Measurements from ENCODE around the gene CHCHD1. TPM values are rescaled to one million over a fixed set of nuclear protein-coding genes. Genes with fewer than 3 reads are reported as not detected.

The CHCHD1 gene
- total RNA-seq, 4 donors from 2014 or later = 12.7 to 26.0 (median 22.5) TPM

DNA sequence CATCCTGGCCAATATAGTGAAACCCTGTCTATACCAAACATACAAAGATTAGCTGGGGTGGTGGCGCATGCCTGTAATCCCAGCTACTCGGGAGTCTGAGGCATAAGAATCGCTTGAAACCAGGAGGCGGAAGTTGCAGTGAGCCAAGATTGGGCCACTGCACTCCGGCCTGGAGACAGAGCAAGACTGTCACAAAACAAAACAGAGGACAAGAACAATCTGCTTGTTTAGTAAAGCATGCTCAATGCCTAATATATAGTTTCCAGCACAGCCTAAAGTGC is 39.5 kb upstream of the CHCHD1 start:
- H3K27me3 ChIP-seq = no peaks in the 10 kb centered on the region
- H3K4me3 ChIP-seq = no peak overlapping the region
- peaks cover 39% of the 10 kb centered on the region for H3K4me1 ChIP-seq
- H3K36me3 ChIP-seq = peaks cover 23% of the 10 kb centered on the region
- WGBS = 78% methylated on average over 5 of the region's 5 CpGs
- DNase-seq (ENCODE audit: low spot score in 2 of 2) = no peak
- H3K27ac ChIP-seq = no peak overlapping the region
- TF ChIP-seq EP300 (IDR thresholded peaks at IDR 0.05) (no peak), POLR2A (IDR thresholded peaks at IDR 0.05) (no peak), POLR2AphosphoS5 (IDR thresholded peaks at IDR 0.05) (no peak)
- TF ChIP-seq, protein P1, sequence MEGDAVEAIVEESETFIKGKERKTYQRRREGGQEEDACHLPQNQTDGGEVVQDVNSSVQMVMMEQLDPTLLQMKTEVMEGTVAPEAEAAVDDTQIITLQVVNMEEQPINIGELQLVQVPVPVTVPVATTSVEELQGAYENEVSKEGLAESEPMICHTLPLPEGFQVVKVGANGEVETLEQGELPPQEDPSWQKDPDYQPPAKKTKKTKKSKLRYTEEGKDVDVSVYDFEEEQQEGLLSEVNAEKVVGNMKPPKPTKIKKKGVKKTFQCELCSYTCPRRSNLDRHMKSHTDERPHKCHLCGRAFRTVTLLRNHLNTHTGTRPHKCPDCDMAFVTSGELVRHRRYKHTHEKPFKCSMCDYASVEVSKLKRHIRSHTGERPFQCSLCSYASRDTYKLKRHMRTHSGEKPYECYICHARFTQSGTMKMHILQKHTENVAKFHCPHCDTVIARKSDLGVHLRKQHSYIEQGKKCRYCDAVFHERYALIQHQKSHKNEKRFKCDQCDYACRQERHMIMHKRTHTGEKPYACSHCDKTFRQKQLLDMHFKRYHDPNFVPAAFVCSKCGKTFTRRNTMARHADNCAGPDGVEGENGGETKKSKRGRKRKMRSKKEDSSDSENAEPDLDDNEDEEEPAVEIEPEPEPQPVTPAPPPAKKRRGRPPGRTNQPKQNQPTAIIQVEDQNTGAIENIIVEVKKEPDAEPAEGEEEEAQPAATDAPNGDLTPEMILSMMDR (IDR thresholded peaks at IDR 0.05) = no peak
- H3K9me3 ChIP-seq = no peaks in the 10 kb centered on the region

DNA sequence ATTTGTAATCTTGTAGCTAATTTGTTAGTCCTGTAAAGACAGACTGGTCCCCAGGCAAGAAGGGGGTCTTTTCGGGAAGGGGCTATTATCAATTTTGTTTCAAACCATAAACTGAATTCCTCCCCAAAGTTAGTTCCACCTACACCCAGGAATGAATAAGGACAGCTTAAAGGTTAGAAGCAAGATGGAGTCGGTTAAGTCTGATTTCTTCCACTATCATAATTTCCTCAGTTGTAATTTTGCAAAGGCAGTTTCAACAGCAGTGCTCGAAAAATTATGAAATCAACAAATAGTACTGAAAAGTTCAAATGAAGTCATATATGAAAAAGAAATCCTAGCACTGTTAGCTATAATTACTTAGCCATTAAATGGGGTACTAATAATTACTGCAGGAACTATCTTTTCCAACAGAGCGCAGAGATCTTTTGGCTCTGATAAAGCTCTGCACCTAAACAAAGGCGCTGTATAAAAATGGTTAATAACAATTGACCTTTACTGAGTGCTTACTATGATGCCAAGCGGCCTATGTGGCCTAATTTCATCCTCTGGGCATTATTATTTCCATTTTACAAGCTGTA is 38.4 kb upstream of the CHCHD1 start:
- Histone ChIP-seq H3K27me3 (no peaks in the 10 kb centered on the region), H3K9me3 (no peaks in the 10 kb centered on the region), H3K36me3 (peaks cover 27% of the 10 kb centered on the region), H3K4me1 (peaks cover 39% of the 10 kb centered on the region), H3K4me3 (peak overlapping the region; percentile 89), H3K27ac (peak overlapping the region; percentile 93)
- TF ChIP-seq POLR2AphosphoS5 (IDR thresholded peaks at IDR 0.05) = no peak
- no peak for TF ChIP-seq POLR2A (IDR thresholded peaks at IDR 0.05)
- TF ChIP-seq, protein P1 (IDR thresholded peaks at IDR 0.05) = no peak
- no peak for TF ChIP-seq EP300 (IDR thresholded peaks at IDR 0.05)
- 37% methylated on average over 6 of the region's 6 CpGs for WGBS
- no peak for DNase-seq (ENCODE audit: low spot score in 2 of 2)

DNA sequence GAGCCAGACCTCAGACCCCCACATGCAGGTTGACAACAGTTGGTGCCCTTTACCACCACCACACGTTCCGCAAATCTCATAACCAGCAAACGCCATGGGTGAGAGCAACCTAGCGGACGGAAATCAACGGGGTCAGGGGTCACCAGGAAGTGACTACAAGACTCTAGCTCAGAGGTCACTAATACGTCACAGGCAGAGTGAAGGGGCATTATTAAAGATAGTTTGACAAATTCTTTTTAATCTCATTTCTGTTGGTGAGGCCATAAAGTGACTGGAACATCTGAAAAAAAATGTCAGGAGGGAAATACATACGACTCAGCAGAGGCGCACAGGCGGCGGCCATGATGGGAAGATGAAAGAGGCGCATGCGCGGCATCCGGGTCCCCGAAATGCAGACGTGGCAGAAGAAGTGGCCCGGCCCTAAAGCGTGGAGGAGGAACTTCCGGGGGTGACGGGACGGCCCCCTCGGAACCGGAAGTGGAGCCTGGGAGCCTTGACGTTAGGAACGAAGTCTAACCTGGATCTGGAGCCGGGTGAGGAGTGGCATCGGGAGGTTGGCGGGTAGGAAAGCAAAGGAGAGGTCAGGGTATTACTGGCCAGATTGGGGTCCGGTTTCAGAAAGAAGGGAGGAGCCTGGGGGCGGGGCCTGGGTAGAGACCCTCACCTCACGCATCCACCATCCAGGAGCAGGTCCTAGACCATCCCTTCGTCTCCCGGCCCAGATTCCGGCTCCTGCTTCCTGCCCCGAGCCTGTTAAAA is 37.8 kb upstream of the CHCHD1 start, which contains the start of gene SEC24C:
SEC24C (plus strand) TSS at position 468 of the 759 bp plus-strand sequence. CDS start 2,461 bp downstream, outside the sequence.
- peak within 1 kb of the TSS; percentile 93 for H3K27ac ChIP-seq
- WGBS = under 1% methylated on average over 34 of the region's 36 CpGs
- peaks cover 34% of the 10 kb centered on the region for H3K36me3 ChIP-seq
- H3K4me3 ChIP-seq = peak within 1 kb of the TSS; percentile 89
- no peaks in the 10 kb centered on the region for H3K9me3 ChIP-seq
- DNase-seq (ENCODE audit: low spot score in 2 of 2) = peak; percentile 98 to 99
- H3K4me1 ChIP-seq = peaks cover 45% of the 10 kb centered on the region
- H3K27me3 ChIP-seq = no peaks in the 10 kb centered on the region
- TF ChIP-seq EP300 (IDR thresholded peaks at IDR 0.05) = no peak
- TF ChIP-seq, protein P1 (IDR thresholded peaks at IDR 0.05) = no peak
- peak; percentile 45 to 88 (median 58) for TF ChIP-seq POLR2AphosphoS5 (IDR thresholded peaks at IDR 0.05)
- TF ChIP-seq POLR2A (IDR thresholded peaks at IDR 0.05) = peak; percentile 46 to 64

DNA sequence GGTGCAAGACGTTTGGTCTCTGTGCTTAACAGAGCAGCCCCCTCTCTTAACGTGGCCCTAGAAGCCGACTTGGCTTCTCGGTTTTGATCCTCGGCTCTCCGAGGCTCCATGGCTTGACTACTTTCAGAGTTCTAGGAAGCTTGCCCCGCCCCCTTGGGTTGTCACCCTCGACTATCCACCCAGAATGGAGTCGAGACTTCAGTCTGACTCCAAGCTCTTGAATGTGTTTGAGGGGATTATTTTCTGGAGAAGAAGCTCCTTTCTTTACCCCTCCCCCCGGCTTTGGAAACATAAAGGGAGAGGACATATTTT is 37.2 kb upstream of the CHCHD1 start:
- TF ChIP-seq, protein P1 (IDR thresholded peaks at IDR 0.05) = no peak
- TF ChIP-seq EP300 (IDR thresholded peaks at IDR 0.05) = no peak
- no peak for TF ChIP-seq POLR2AphosphoS5 (IDR thresholded peaks at IDR 0.05)
- no peak for TF ChIP-seq POLR2A (IDR thresholded peaks at IDR 0.05)
- no peaks in the 10 kb centered on the region for H3K27me3 ChIP-seq
- peaks cover 49% of the 10 kb centered on the region for H3K4me1 ChIP-seq
- peak overlapping the region; percentile 89 for H3K4me3 ChIP-seq
- WGBS = 1% methylated on average over 9 of the region's 10 CpGs
- peaks cover 39% of the 10 kb centered on the region for H3K36me3 ChIP-seq
- DNase-seq (ENCODE audit: low spot score in 2 of 2) = no peak
- peak overlapping the region; percentile 93 for H3K27ac ChIP-seq
- H3K9me3 ChIP-seq = no peaks in the 10 kb centered on the region

DNA sequence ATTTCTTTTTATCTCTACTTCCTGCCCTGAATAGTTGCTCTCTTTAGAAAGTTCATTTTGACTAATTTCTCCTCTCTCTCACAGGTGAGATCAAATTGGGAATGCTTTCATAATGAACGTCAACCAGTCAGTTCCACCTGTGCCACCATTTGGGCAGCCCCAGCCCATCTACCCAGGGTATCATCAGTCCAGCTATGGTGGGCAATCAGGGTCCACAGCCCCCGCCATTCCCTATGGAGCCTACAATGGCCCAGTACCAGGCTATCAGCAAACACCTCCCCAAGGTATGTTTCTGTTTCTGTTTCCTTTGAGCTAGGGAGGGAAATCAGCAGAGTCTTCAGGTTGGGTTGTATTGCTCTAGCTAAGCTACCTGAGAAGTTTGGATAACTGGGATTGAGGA is 35.1 kb upstream of the CHCHD1 start:
- peaks cover 47% of the 10 kb centered on the region for H3K36me3 ChIP-seq
- no peak overlapping the region for H3K27ac ChIP-seq
- TF ChIP-seq, protein P1 (IDR thresholded peaks at IDR 0.05) = no peak
- TF ChIP-seq POLR2AphosphoS5 (IDR thresholded peaks at IDR 0.05) (no peak), EP300 (IDR thresholded peaks at IDR 0.05) (no peak), POLR2A (IDR thresholded peaks at IDR 0.05) (no peak)
- H3K27me3 ChIP-seq = no peaks in the 10 kb centered on the region
- peaks cover 48% of the 10 kb centered on the region for H3K4me1 ChIP-seq
- DNase-seq (ENCODE audit: low spot score in 2 of 2) = peak in 1 of 2 donors; percentile 2
- WGBS = 77% methylated on average over 2 of the region's 2 CpGs
- H3K9me3 ChIP-seq = no peaks in the 10 kb centered on the region
- no peak overlapping the region for H3K4me3 ChIP-seq

Measured in suprapubic skin (tissue), 4 donors.